ENCODE data around the gene POU5F2. TPM values are rescaled to one million over a fixed set of nuclear protein-coding genes. Genes with fewer than 3 reads are reported as not detected.

Gene POU5F2
- polyA plus RNA-seq, 1 donor, result 0.03 TPM

GRCh38 chr5:93748875-93749397 lies 7.5 kb upstream of the POU5F2 start:
- Histone ChIP-seq H3K27me3 (ENCODE audit: control insufficient read depth, insufficient read depth, low read length) (no peaks in the 10 kb centered on the region), H3K4me1 (ENCODE audit: control insufficient read depth, insufficient read depth, low read length) (no peaks in the 10 kb centered on the region), H3K27ac (ENCODE audit: low read length) (no peak overlapping the region), H3K36me3 (ENCODE audit: control insufficient read depth, insufficient read depth, low read length) (no peaks in the 10 kb centered on the region), H3K4me3 (ENCODE audit: low read length) (no peak overlapping the region), H3K9me3 (ENCODE audit: control insufficient read depth, low read depth, low read length) (no peaks in the 10 kb centered on the region)
- no CpG with 5 or more reads among the region's 1 CpG for WGBS (ENCODE audit: insufficient coverage, low lambda C conversion rate)
- DNase-seq, result peak; percentile 5 to 34

GRCh38 chr5:93746406-93747056 lies 5.1 kb upstream of the POU5F2 start:
- no peak overlapping the region for H3K4me3 ChIP-seq (ENCODE audit: low read length)
- no peak for DNase-seq
- H3K36me3 ChIP-seq (ENCODE audit: control insufficient read depth, insufficient read depth, low read length), result no peaks in the 10 kb centered on the region
- H3K4me1 ChIP-seq (ENCODE audit: control insufficient read depth, insufficient read depth, low read length), result no peaks in the 10 kb centered on the region
- H3K27me3 ChIP-seq (ENCODE audit: control insufficient read depth, insufficient read depth, low read length), result no peaks in the 10 kb centered on the region
- peaks cover 1% of the 10 kb centered on the region for H3K9me3 ChIP-seq (ENCODE audit: control insufficient read depth, low read depth, low read length)
- no peak overlapping the region for H3K27ac ChIP-seq (ENCODE audit: low read length)

- H3K27ac ChIP-seq (ENCODE audit: low read length), result no peak overlapping the region
- peaks cover 4% of the 10 kb centered on the region for H3K4me1 ChIP-seq (ENCODE audit: control insufficient read depth, insufficient read depth, low read length)
- no peak overlapping the region for H3K4me3 ChIP-seq (ENCODE audit: low read length)
- no peaks in the 10 kb centered on the region for H3K27me3 ChIP-seq (ENCODE audit: control insufficient read depth, insufficient read depth, low read length)
- no peaks in the 10 kb centered on the region for H3K36me3 ChIP-seq (ENCODE audit: control insufficient read depth, insufficient read depth, low read length)
- DNase-seq, result no peak
- peaks cover 5% of the 10 kb centered on the region for H3K9me3 ChIP-seq (ENCODE audit: control insufficient read depth, low read depth, low read length)
- 80% methylated on average over 1 of the region's 2 CpGs for WGBS (ENCODE audit: insufficient coverage, low lambda C conversion rate)
These were observed 5.1 kb downstream of the POU5F2 start for GRCh38 chr5:93736284-93736683.

GRCh38 chr5:93735378-93735777 lies 6.0 kb downstream of the POU5F2 start:
- DNase-seq, result no peak
- Histone ChIP-seq H3K9me3 (ENCODE audit: control insufficient read depth, low read depth, low read length) (no peaks in the 10 kb centered on the region), H3K4me3 (ENCODE audit: low read length) (no peak overlapping the region), H3K36me3 (ENCODE audit: control insufficient read depth, insufficient read depth, low read length) (no peaks in the 10 kb centered on the region), H3K4me1 (ENCODE audit: control insufficient read depth, insufficient read depth, low read length) (peaks cover 6% of the 10 kb centered on the region), H3K27me3 (ENCODE audit: control insufficient read depth, insufficient read depth, low read length) (no peaks in the 10 kb centered on the region), H3K27ac (ENCODE audit: low read length) (no peak overlapping the region)
- no CpG with 5 or more reads among the region's 1 CpG for WGBS (ENCODE audit: insufficient coverage, low lambda C conversion rate)

GRCh38 chr5:93731987-93732386 lies 9.4 kb downstream of the POU5F2 start:
- no peaks in the 10 kb centered on the region for H3K27me3 ChIP-seq (ENCODE audit: control insufficient read depth, insufficient read depth, low read length)
- no peaks in the 10 kb centered on the region for H3K9me3 ChIP-seq (ENCODE audit: control insufficient read depth, low read depth, low read length)
- H3K36me3 ChIP-seq (ENCODE audit: control insufficient read depth, insufficient read depth, low read length), result no peaks in the 10 kb centered on the region
- peak overlapping the region; percentile 34 for H3K27ac ChIP-seq (ENCODE audit: low read length)
- DNase-seq, result no peak
- WGBS (ENCODE audit: insufficient coverage, low lambda C conversion rate), result 100% methylated on average over 1 of the region's 3 CpGs
- peaks cover 6% of the 10 kb centered on the region for H3K4me1 ChIP-seq (ENCODE audit: control insufficient read depth, insufficient read depth, low read length)
- no peak overlapping the region for H3K4me3 ChIP-seq (ENCODE audit: low read length)

- no peak overlapping the region for H3K27ac ChIP-seq (ENCODE audit: low read length)
- H3K27me3 ChIP-seq (ENCODE audit: control insufficient read depth, insufficient read depth, low read length), result no peaks in the 10 kb centered on the region
- H3K36me3 ChIP-seq (ENCODE audit: control insufficient read depth, insufficient read depth, low read length), result no peaks in the 10 kb centered on the region
- peaks cover 8% of the 10 kb centered on the region for H3K4me1 ChIP-seq (ENCODE audit: control insufficient read depth, insufficient read depth, low read length)
- no peak overlapping the region for H3K4me3 ChIP-seq (ENCODE audit: low read length)
- WGBS (ENCODE audit: insufficient coverage, low lambda C conversion rate), result no CpG with 5 or more reads among the region's 1 CpG
- no peak for DNase-seq
- H3K9me3 ChIP-seq (ENCODE audit: control insufficient read depth, low read depth, low read length), result no peaks in the 10 kb centered on the region
These were observed 14.8 kb downstream of the POU5F2 start for GRCh38 chr5:93726595-93726994.

- no peak for DNase-seq
- no peaks in the 10 kb centered on the region for H3K36me3 ChIP-seq (ENCODE audit: control insufficient read depth, insufficient read depth, low read length)
- peaks cover 10% of the 10 kb centered on the region for H3K4me1 ChIP-seq (ENCODE audit: control insufficient read depth, insufficient read depth, low read length)
- H3K9me3 ChIP-seq (ENCODE audit: control insufficient read depth, low read depth, low read length), result no peaks in the 10 kb centered on the region
- H3K27me3 ChIP-seq (ENCODE audit: control insufficient read depth, insufficient read depth, low read length), result no peaks in the 10 kb centered on the region
- H3K4me3 ChIP-seq (ENCODE audit: low read length), result no peak overlapping the region
- WGBS (ENCODE audit: insufficient coverage, low lambda C conversion rate), result no CpG with 5 or more reads among the region's 1 CpG
- no peak overlapping the region for H3K27ac ChIP-seq (ENCODE audit: low read length)
These were observed 16.6 kb downstream of the POU5F2 start for GRCh38 chr5:93724791-93725190.

- WGBS (ENCODE audit: insufficient coverage, low lambda C conversion rate), result 86% methylated on average over 1 of the region's 4 CpGs
- H3K4me3 ChIP-seq (ENCODE audit: low read length), result no peak overlapping the region
- DNase-seq, result no peak
- H3K27ac ChIP-seq (ENCODE audit: low read length), result no peak overlapping the region
- H3K9me3 ChIP-seq (ENCODE audit: control insufficient read depth, low read depth, low read length), result no peaks in the 10 kb centered on the region
- H3K4me1 ChIP-seq (ENCODE audit: control insufficient read depth, insufficient read depth, low read length), result peaks cover 10% of the 10 kb centered on the region
- no peaks in the 10 kb centered on the region for H3K36me3 ChIP-seq (ENCODE audit: control insufficient read depth, insufficient read depth, low read length)
- H3K27me3 ChIP-seq (ENCODE audit: control insufficient read depth, insufficient read depth, low read length), result no peaks in the 10 kb centered on the region
These were observed 17.7 kb downstream of the POU5F2 start for GRCh38 chr5:93723681-93724080.

GRCh38 chr5:93723005-93723404 lies 18.4 kb downstream of the POU5F2 start:
- H3K27ac ChIP-seq (ENCODE audit: low read length), result no peak overlapping the region
- peak in 1 of 2 donors; percentile 52 for DNase-seq
- H3K4me3 ChIP-seq (ENCODE audit: low read length), result no peak overlapping the region
- H3K36me3 ChIP-seq (ENCODE audit: control insufficient read depth, insufficient read depth, low read length), result no peaks in the 10 kb centered on the region
- no peaks in the 10 kb centered on the region for H3K27me3 ChIP-seq (ENCODE audit: control insufficient read depth, insufficient read depth, low read length)
- H3K4me1 ChIP-seq (ENCODE audit: control insufficient read depth, insufficient read depth, low read length), result peaks cover 10% of the 10 kb centered on the region
- H3K9me3 ChIP-seq (ENCODE audit: control insufficient read depth, low read depth, low read length), result no peaks in the 10 kb centered on the region

- H3K9me3 ChIP-seq (ENCODE audit: control insufficient read depth, low read depth, low read length), result no peaks in the 10 kb centered on the region
- no peak overlapping the region for H3K4me3 ChIP-seq (ENCODE audit: low read length)
- H3K36me3 ChIP-seq (ENCODE audit: control insufficient read depth, insufficient read depth, low read length), result no peaks in the 10 kb centered on the region
- peaks cover 10% of the 10 kb centered on the region for H3K4me1 ChIP-seq (ENCODE audit: control insufficient read depth, insufficient read depth, low read length)
- H3K27me3 ChIP-seq (ENCODE audit: control insufficient read depth, insufficient read depth, low read length), result no peaks in the 10 kb centered on the region
- DNase-seq, result no peak
- peak overlapping the region; percentile 67 for H3K27ac ChIP-seq (ENCODE audit: low read length)
- 71% methylated on average over 1 of the region's 3 CpGs for WGBS (ENCODE audit: insufficient coverage, low lambda C conversion rate)
These were observed 18.8 kb downstream of the POU5F2 start for GRCh38 chr5:93722588-93722987.

- peaks cover 13% of the 10 kb centered on the region for H3K4me1 ChIP-seq (ENCODE audit: control insufficient read depth, insufficient read depth, low read length)
- WGBS (ENCODE audit: insufficient coverage, low lambda C conversion rate), result no CpG with 5 or more reads among the region's 1 CpG
- H3K4me3 ChIP-seq (ENCODE audit: low read length), result no peak overlapping the region
- H3K9me3 ChIP-seq (ENCODE audit: control insufficient read depth, low read depth, low read length), result no peaks in the 10 kb centered on the region
- peak; percentile 63 to 90 for DNase-seq
- peak overlapping the region; percentile 69 for H3K27ac ChIP-seq (ENCODE audit: low read length)
- H3K27me3 ChIP-seq (ENCODE audit: control insufficient read depth, insufficient read depth, low read length), result no peaks in the 10 kb centered on the region
- H3K36me3 ChIP-seq (ENCODE audit: control insufficient read depth, insufficient read depth, low read length), result no peaks in the 10 kb centered on the region
These were observed 19.9 kb downstream of the POU5F2 start for GRCh38 chr5:93721511-93721910.
